Skin of body (tissue), 2 donors: Measurements from ENCODE around the gene VEGFD. TPM values are rescaled to one million over a fixed set of nuclear protein-coding genes. Genes with fewer than 3 reads are reported as not detected.

Experiments used
- DNase-seq: peaks from one replicate; lab custom pipeline; 2025; lab: John Stamatoyannopoulos, UW
- total RNA-seq: library from RNA; depleted of rRNA; stranded (reverse); fragments of >200 nt; gene quantifications from one replicate; pipeline ENCODE4 v1.2.3, GENCODE V29; 2014

VEGFD gene
- total RNA-seq, 1 donor from 2014 or later: 2.6 TPM

GRCh38 chrX:15366506-15367352, 17.5 kb downstream of the VEGFD start:
- DNase-seq: no peak

GRCh38 chrX:15359701-15360100, 24.5 kb downstream of the VEGFD start:
- no peak for DNase-seq

GRCh38 chrX:15358533-15358932, 25.7 kb downstream of the VEGFD start:
- no peak for DNase-seq

GRCh38 chrX:15356444-15356843, 27.8 kb downstream of the VEGFD start:
- DNase-seq: no peak

- no peak for DNase-seq
These were observed 33.8 kb downstream of the VEGFD start for GRCh38 chrX:15350329-15350996.

GRCh38 chrX:15349046-15349445, 35.2 kb downstream of the VEGFD start:
- peak; percentile 54 for DNase-seq

- no peak for DNase-seq
These were observed 38.2 kb downstream of the VEGFD start for GRCh38 chrX:15345976-15346375.

GRCh38 chrX:15344106-15344505, 40.1 kb downstream of the VEGFD start:
- DNase-seq: no peak

GRCh38 chrX:15343075-15343476, 41.1 kb downstream of the VEGFD start:
- no peak for DNase-seq

GRCh38 chrX:15340867-15341266, 43.3 kb downstream of the VEGFD start:
- DNase-seq: no peak

GRCh38 chrX:15336023-15336413, 48.2 kb downstream of the VEGFD start:
- DNase-seq: peak; percentile 41

GRCh38 chrX:15335135-15336022, 48.8 kb downstream of the VEGFD start, which contains the start of gene PIGA:
Gene PIGA (minus strand): TSS chrX:15335523. CDS start chrX:15331930, 3,593 bp downstream.
- peak; percentile 92 for DNase-seq

GRCh38 chrX:15334561-15334960, 49.7 kb downstream of the VEGFD start:
- no peak for DNase-seq

GRCh38 chrX:15328821-15329220, 55.4 kb downstream of the VEGFD start:
- no peak for DNase-seq

- no peak for DNase-seq
These were observed 56.1 kb downstream of the VEGFD start for GRCh38 chrX:15328131-15328530.

GRCh38 chrX:15322472-15322871, 61.7 kb downstream of the VEGFD start:
- DNase-seq: no peak

GRCh38 chrX:15322072-15322471, 62.1 kb downstream of the VEGFD start:
- DNase-seq: no peak

GRCh38 chrX:15321447-15321846, 62.8 kb downstream of the VEGFD start:
- no peak for DNase-seq

- DNase-seq: no peak
These were observed 63.9 kb downstream of the VEGFD start for GRCh38 chrX:15320297-15320696.

- DNase-seq: no peak
These were observed 65.1 kb downstream of the VEGFD start for GRCh38 chrX:15319075-15319474.

- DNase-seq: no peak
These were observed 68.7 kb downstream of the VEGFD start, which contains the start of gene ASB11 for GRCh38 chrX:15315509-15315908. Gene ASB11 (minus strand): TSS chrX:15315640. CDS start chrX:15315605, 35 bp downstream.

- DNase-seq: no peak
These were observed 69.7 kb downstream of the VEGFD start for GRCh38 chrX:15314472-15314871.
